IMR-90 (cell line): ENCODE data around the gene ANK2. TPM values are rescaled to one million over a fixed set of nuclear protein-coding genes. Genes with fewer than 3 reads are reported as not detected.

Experiments
- ATAC-seq: fragments of 200-7000 bp; cut with Tn5 transposase; 2 replicates; pipeline ENCODE4 v1.9.1; 2020; ENCODE audit warnings: low read depth, mild to moderate bottlenecking, moderate library complexity
- BruUV-seq: library from RNA; stranded (reverse); fragments of 400-500 nt; replicated peaks from 2 replicates; lab custom pipeline; 2021; lab: Mats Ljungman, UMichigan
- CTCF ChIA-PET: fragments of 300-600 bp; formaldehyde crosslinking; extraction: SDS; loops from one replicate; lab custom pipeline; 2021; ENCODE audit warnings: antibody characterized with exemption; lab: Yijun Ruan, JAX
- POLR2A ChIA-PET: fragments of 300-600 bp; sonication (Branson Sonifier 250); formaldehyde crosslinking; loops from one replicate; lab custom pipeline; 2022; ENCODE audit warnings: antibody characterized with exemption; ENCODE audit not compliant: unreplicated experiment; lab: Charles Lee
- DNase-seq: peaks from one replicate; pipeline ENCODE4 v3.0.0; 2013
- H2AFZ ChIP-seq: replicated peaks from 2 replicates; pipeline ENCODE3; 2013; ENCODE audit warnings: low read length, mild to moderate bottlenecking; ENCODE audit not compliant: poor library complexity
- H2AK5ac ChIP-seq: 2 replicates; pipeline ENCODE4 v1.6.1; 2013; ENCODE audit warnings: low read depth, low read length, inconsistent platforms
- H2AK9ac ChIP-seq: replicated peaks from 2 replicates; pipeline ENCODE3; 2013; ENCODE audit warnings: mild to moderate bottlenecking, low read depth, low read length, moderate library complexity; ENCODE audit not compliant: poor library complexity
- H2BK120ac ChIP-seq: 2 replicates; pipeline ENCODE4 v1.6.1; 2013; ENCODE audit warnings: low read depth, low read length, inconsistent platforms
- H2BK15ac ChIP-seq: 3 replicates; pipeline ENCODE4 v1.6.1; 2013; ENCODE audit warnings: low read depth, low read length, inconsistent platforms
- H2BK20ac ChIP-seq: 2 replicates; pipeline ENCODE4 v1.6.1; 2013; ENCODE audit warnings: low read depth, mild to moderate bottlenecking, inconsistent platforms, low read length, moderate library complexity
- H2BK5ac ChIP-seq: 2 replicates; pipeline ENCODE4 v1.6.1; 2013; ENCODE audit warnings: mild to moderate bottlenecking, low read depth, low read length, inconsistent platforms; ENCODE audit not compliant: poor library complexity, severe bottlenecking
- H3K14ac ChIP-seq: replicated peaks from 2 replicates; pipeline ENCODE4 v1.6.1; 2013; ENCODE audit warnings: low read depth, low read length, inconsistent platforms
- H3K18ac ChIP-seq: 2 replicates; pipeline ENCODE4 v1.6.1; 2013; ENCODE audit warnings: low read depth, low read length, control low read depth
- H3K23ac ChIP-seq: 2 replicates; pipeline ENCODE4 v1.6.1; 2013; ENCODE audit warnings: low read depth, low read length, inconsistent platforms
- H3K27ac ChIP-seq: 2 replicates; pipeline ENCODE4 v1.5.1; 2013; ENCODE audit warnings: mild to moderate bottlenecking, control low read depth, low read length; ENCODE audit not compliant: insufficient read depth
- H3K27me3 ChIP-seq: 2 replicates; pipeline ENCODE4 v1.6.1; 2013; ENCODE audit warnings: low read length; ENCODE audit not compliant: control insufficient read depth, insufficient read depth
- H3K36me3 ChIP-seq: 2 replicates; pipeline ENCODE4 v1.6.1; 2013; ENCODE audit warnings: low read length, mixed read lengths; ENCODE audit not compliant: control insufficient read depth, insufficient read depth
- H3K4ac ChIP-seq: 2 replicates; pipeline ENCODE4 v1.6.1; 2013; ENCODE audit warnings: low read depth, low read length, inconsistent platforms
- H3K4me1 ChIP-seq: 2 replicates; pipeline ENCODE4 v1.6.1; 2013; ENCODE audit warnings: low read length, mixed read lengths; ENCODE audit not compliant: control insufficient read depth, insufficient read depth
- H3K4me2 ChIP-seq: 2 replicates; pipeline ENCODE4 v1.6.1; 2013; ENCODE audit warnings: low read depth, mild to moderate bottlenecking, control low read depth, low read length, moderate library complexity
- H3K4me3 ChIP-seq: 2 replicates; pipeline ENCODE4 v1.5.1; 2013; ENCODE audit warnings: low read depth, mild to moderate bottlenecking, control low read depth, low read length, moderate library complexity; ENCODE audit not compliant: insufficient read depth
- H3K56ac ChIP-seq: 2 replicates; pipeline ENCODE4 v1.6.1; 2013; ENCODE audit warnings: low read length, inconsistent platforms; ENCODE audit not compliant: insufficient read depth; ENCODE audit errors: extremely low read depth
- H3K79me1 ChIP-seq, 2 experiments: 2 replicates each; pipeline ENCODE4 v1.6.1; 2013; ENCODE audit warnings: low read length in 2 of 2, inconsistent platforms in 1 of 2, low read depth in 1 of 2
- H3K9ac ChIP-seq: 2 replicates; pipeline ENCODE4 v1.6.1; 2013; ENCODE audit warnings: low read depth, low read length, control low read depth
- H3K9me1 ChIP-seq: 2 replicates; pipeline ENCODE4 v1.6.1; 2013; ENCODE audit warnings: low read length, inconsistent platforms; ENCODE audit not compliant: insufficient read depth
- H3K9me3 ChIP-seq: 2 replicates; pipeline ENCODE4 v1.6.1; 2013; ENCODE audit warnings: low read length; ENCODE audit not compliant: control insufficient read depth, insufficient read depth
- H4K20me1 ChIP-seq: 2 replicates; pipeline ENCODE4 v1.6.1; 2013; ENCODE audit warnings: low read length, inconsistent platforms; ENCODE audit not compliant: insufficient read depth
- H4K5ac ChIP-seq: 2 replicates; pipeline ENCODE4 v1.6.1; 2013; ENCODE audit warnings: mild to moderate bottlenecking, low read depth, low read length, control low read depth
- H4K8ac ChIP-seq, 2 experiments: 2 replicates each; pipeline ENCODE4 v1.6.1; 2013; ENCODE audit warnings: low read depth in 2 of 2, low read length in 2 of 2, control low read depth in 1 of 2, inconsistent platforms in 1 of 2
- H4K91ac ChIP-seq: 2 replicates; pipeline ENCODE4 v1.6.1; 2013; ENCODE audit warnings: low read depth, low read length, inconsistent platforms; ENCODE audit not compliant: insufficient read depth
- BHLHE40 ChIP-seq: fragments of 150-350 bp; IDR thresholded peaks from 2 replicates; pipeline ENCODE4 v1.6.1; 2016; ENCODE audit warnings: mild to moderate bottlenecking, low read depth, low read length
- CEBPB ChIP-seq: IDR thresholded peaks from 2 replicates; pipeline ENCODE4 v1.6.1; 2012; ENCODE audit warnings: low read depth, low read length, improper control_type of control experiment
- CHD1 ChIP-seq: IDR thresholded peaks from 2 replicates; pipeline ENCODE4 v1.6.1; 2012; ENCODE audit warnings: low read depth, low read length, improper control_type of control experiment
- CTCF ChIP-seq: conservative IDR thresholded peaks from 2 replicates; pipeline ENCODE4 v1.5.1; 2012; ENCODE audit warnings: mild to moderate bottlenecking, low read depth, low read length, improper control_type of control experiment
- FOS ChIP-seq: fragments of 150-350 bp; IDR thresholded peaks from 2 replicates; pipeline ENCODE4 v1.6.1; 2016; ENCODE audit warnings: low read depth, low read length
- MAFK ChIP-seq: IDR thresholded peaks from 2 replicates; pipeline ENCODE4 v1.6.1; 2012; ENCODE audit warnings: low read depth, low read length, improper control_type of control experiment
- MAZ ChIP-seq: IDR thresholded peaks from 2 replicates; pipeline ENCODE4 v1.6.1; 2012; ENCODE audit warnings: low read depth, mild to moderate bottlenecking, low read length, improper control_type of control experiment, moderate library complexity, borderline replicate concordance
- MXI1 ChIP-seq: IDR thresholded peaks from 2 replicates; pipeline ENCODE4 v1.6.1; 2012; ENCODE audit warnings: low read depth, mild to moderate bottlenecking, low read length, moderate library complexity, borderline replicate concordance
- NFE2L2 ChIP-seq: fragments of 150-350 bp; IDR thresholded peaks from 2 replicates; pipeline ENCODE4 v1.6.1; 2016; ENCODE audit warnings: low read depth, mild to moderate bottlenecking, low read length
- POLR2A ChIP-seq: IDR thresholded peaks from 2 replicates; pipeline ENCODE4 v1.6.1; 2012; ENCODE audit warnings: mild to moderate bottlenecking, low read depth, low read length
- RAD21 ChIP-seq: IDR thresholded peaks from 2 replicates; pipeline ENCODE4 v1.6.1; 2012; ENCODE audit warnings: low read length, improper control_type of control experiment
- RCOR1 ChIP-seq: IDR thresholded peaks from 2 replicates; pipeline ENCODE4 v1.6.1; 2012; ENCODE audit warnings: mild to moderate bottlenecking, low read length, improper control_type of control experiment; ENCODE audit not compliant: insufficient replicate concordance
- RFX5 ChIP-seq: IDR thresholded peaks from 2 replicates; pipeline ENCODE4 v1.8.0; 2012; ENCODE audit warnings: low read depth, mild to moderate bottlenecking, low read length, moderate library complexity
- SMC3 ChIP-seq: fragments of 150-350 bp; IDR thresholded peaks from 2 replicates; pipeline ENCODE4 v1.6.1; 2016; ENCODE audit warnings: low read depth, mild to moderate bottlenecking, antibody characterized with exemption, low read length, moderate library complexity
- WGBS, 2 experiments: methylation state at CpG; one replicate each; pipeline versions ENCODE4 v1.1.5 to v1.1.7; 2013; ENCODE audit warnings: missing lambda C conversion rate in 2 of 2; ENCODE audit not compliant: insufficient read length in 1 of 2; ENCODE audit errors: extremely low coverage in 2 of 2; 5-methylcytosine and 5-hydroxymethylcytosine counted together
- dilution Hi-C: fragments of 300-500 bp; cut with HindIII; formaldehyde crosslinking; loops from one replicate; pipeline ENCODE4 v1.14.3; 2018; ENCODE audit warnings: low sequenced_read_pairs; ENCODE audit not compliant: unreplicated experiment
- in situ Hi-C: fragments of 300-500 bp; cut with MboI; formaldehyde crosslinking; loops from 3 replicates; pipeline ENCODE4 v1.14.3; 2019; ENCODE audit warnings: low sequenced_read_pairs, inconsistent platforms, mixed read lengths
- intact Hi-C: fragments of 100-400 bp; cut with micrococcal nuclease; formaldehyde crosslinking; loops from 2 replicates; pipeline ENCODE4 v1.10.0; 2022
- polyA plus RNA-seq, 3 experiments: library from polyadenylated mRNA; depleted of rRNA; stranded (reverse); fragments of >200 nt; gene quantifications; 2 replicates each; pipeline ENCODE4 v1.2.3, GENCODE V29; 2012; ENCODE audit warnings: low replicate concordance in 1 of 3
- total RNA-seq: library from RNA; depleted of rRNA; stranded (reverse); fragments of >200 nt; gene quantifications from 2 replicates; pipeline ENCODE4 v1.2.3, GENCODE V29; 2012
- TF ChIP-seq, protein P1 (sequence below): fragments of 150-350 bp; IDR thresholded peaks from 2 replicates; pipeline ENCODE4 v1.6.1; 2016; ENCODE audit warnings: low read depth, mild to moderate bottlenecking, low read length, moderate library complexity, borderline replicate concordance
- TF ChIP-seq, protein P2 (sequence below): fragments of 150-350 bp; IDR thresholded peaks from 2 replicates; pipeline ENCODE4 v1.6.1; 2017; ENCODE audit warnings: mild to moderate bottlenecking, antibody characterized with exemption, low read length, low read depth

ANK2 gene
- total and polyA plus RNA-seq, 2 of the 4 experiments (the other 2 are of a cell fraction): 0.82 to 6.6 TPM

- ATAC-seq: no peak
- H3K4me2 ChIP-seq: no peak overlapping the region
- no peaks in the 10 kb centered on the region for H3K79me1 ChIP-seq
- no peak overlapping the region for H3K9ac ChIP-seq
- H2BK120ac ChIP-seq: no peak overlapping the region
- no peak overlapping the region for H2AK9ac ChIP-seq
- H3K27ac ChIP-seq: no peak overlapping the region
- H4K20me1 ChIP-seq: no peaks in the 10 kb centered on the region
- in situ Hi-C loops: no loop called here
- no peaks in the 10 kb centered on the region for H3K36me3 ChIP-seq
- no peak overlapping the region for H3K4me3 ChIP-seq
- H3K56ac ChIP-seq: no peak overlapping the region
- DNase-seq: no peak
- H3K9me3 ChIP-seq: no peaks in the 10 kb centered on the region
- H3K18ac ChIP-seq: no peak overlapping the region
- no peak for TF ChIP-seq MXI1
- TF ChIP-seq RAD21: no peak
- TF ChIP-seq CTCF: no peak
- TF ChIP-seq RFX5: no peak
- no peak for TF ChIP-seq FOS
- no peak for TF ChIP-seq NFE2L2
- TF ChIP-seq SMC3: no peak
- TF ChIP-seq MAZ: no peak
- no peak for TF ChIP-seq MAFK
- TF ChIP-seq CHD1: no peak
- TF ChIP-seq CEBPB: no peak
- TF ChIP-seq POLR2A: no peak
- TF ChIP-seq, protein P1, sequence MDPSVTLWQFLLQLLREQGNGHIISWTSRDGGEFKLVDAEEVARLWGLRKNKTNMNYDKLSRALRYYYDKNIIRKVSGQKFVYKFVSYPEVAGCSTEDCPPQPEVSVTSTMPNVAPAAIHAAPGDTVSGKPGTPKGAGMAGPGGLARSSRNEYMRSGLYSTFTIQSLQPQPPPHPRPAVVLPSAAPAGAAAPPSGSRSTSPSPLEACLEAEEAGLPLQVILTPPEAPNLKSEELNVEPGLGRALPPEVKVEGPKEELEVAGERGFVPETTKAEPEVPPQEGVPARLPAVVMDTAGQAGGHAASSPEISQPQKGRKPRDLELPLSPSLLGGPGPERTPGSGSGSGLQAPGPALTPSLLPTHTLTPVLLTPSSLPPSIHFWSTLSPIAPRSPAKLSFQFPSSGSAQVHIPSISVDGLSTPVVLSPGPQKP: no peak
- TF ChIP-seq, protein P2, sequence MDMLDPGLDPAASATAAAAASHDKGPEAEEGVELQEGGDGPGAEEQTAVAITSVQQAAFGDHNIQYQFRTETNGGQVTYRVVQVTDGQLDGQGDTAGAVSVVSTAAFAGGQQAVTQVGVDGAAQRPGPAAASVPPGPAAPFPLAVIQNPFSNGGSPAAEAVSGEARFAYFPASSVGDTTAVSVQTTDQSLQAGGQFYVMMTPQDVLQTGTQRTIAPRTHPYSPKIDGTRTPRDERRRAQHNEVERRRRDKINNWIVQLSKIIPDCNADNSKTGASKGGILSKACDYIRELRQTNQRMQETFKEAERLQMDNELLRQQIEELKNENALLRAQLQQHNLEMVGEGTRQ: no peak
- TF ChIP-seq BHLHE40: no peak
- no peak for TF ChIP-seq RCOR1
- ChIA-PET POLR2A (no interaction called here), CTCF (no interaction called here)
- no peak overlapping the region for H4K91ac ChIP-seq
- no peak overlapping the region for H2BK15ac ChIP-seq
- H3K27me3 ChIP-seq: no peaks in the 10 kb centered on the region
- H4K8ac ChIP-seq: no peak overlapping the region
- dilution Hi-C loops: no loop called here
- H3K14ac ChIP-seq: no peak overlapping the region
- no peaks in the 10 kb centered on the region for H3K9me1 ChIP-seq
- H3K23ac ChIP-seq: no peak overlapping the region
- no peak overlapping the region for H2BK5ac ChIP-seq
- H3K4ac ChIP-seq: no peak overlapping the region
- no peak overlapping the region for H4K5ac ChIP-seq
- no peak overlapping the region for H2BK20ac ChIP-seq
- no CpG with 5 or more reads among the region's 2 CpGs for WGBS, 2 experiments
- no peak overlapping the region for H2AFZ ChIP-seq
- intact Hi-C loops: no loop called here
- no TSS peak for BruUV-seq
- H3K4me1 ChIP-seq: no peaks in the 10 kb centered on the region
- no peak overlapping the region for H2AK5ac ChIP-seq
Measured at GRCh38 chr4:113070755-113071154, 21.3 kb downstream of the ANK2 start.
